Stomach (tissue), 9 donors: Measurements from ENCODE around the gene VAV3. TPM values are rescaled to one million over a fixed set of nuclear protein-coding genes. Genes with fewer than 3 reads are reported as not detected.

Experiments used
- DNase-seq, 2 donors: peaks; one replicate each; pipeline versions ENCODE4 v3.0.0 to v3.0.0-alpha.2; 2013 to 2019
- H3K27ac ChIP-seq, 5 donors: fragments of 200-600 bp in 4 of 5; sonication (generic) in 4 of 5; one replicate each; pipeline ENCODE4 v1.5.1; 2013 to 2019; ENCODE audit warnings: mild to moderate bottlenecking in 1 of 5, moderate library complexity in 1 of 5
- H3K27me3 ChIP-seq, 3 donors: fragments of 200-600 bp; sonication (generic); one replicate each; pipeline ENCODE4 v1.5.1; 2017 to 2019; ENCODE audit warnings: mixed run types in 1 of 3
- H3K36me3 ChIP-seq, 4 donors: fragments of 200-600 bp; sonication (generic); 1 replicate in 3 of 4; 2 replicates in 1 of 4; pipeline ENCODE4 v1.5.1; 2016 to 2019
- H3K4me1 ChIP-seq, 4 donors: fragments of 200-600 bp; sonication (generic); one replicate each; pipeline ENCODE4 v1.5.1; 2016 to 2019
- H3K4me3 ChIP-seq, 4 donors: fragments of 200-600 bp; sonication (generic) in 3 of 4; one replicate each; pipeline ENCODE4 v1.5.1; 2016 to 2019; ENCODE audit warnings: mild to moderate bottlenecking in 1 of 4
- H3K9me3 ChIP-seq, 4 donors: fragments of 200-600 bp; sonication (generic); one replicate each; pipeline ENCODE4 v1.5.1; 2016 to 2019
- CTCF ChIP-seq, 7 experiments: fragments of 450-650 bp in 4 of 7; fragments of 200-600 bp in 3 of 7; sonication (generic) in 3 of 7; IDR thresholded peaks; one replicate each; pipeline ENCODE4 v1.5.1; 2016 to 2019; ENCODE audit warnings: antibody characterized with exemption in 7 of 7, control low read depth in 2 of 7, mild to moderate bottlenecking in 1 of 7
- EP300 ChIP-seq: sonication (generic); formaldehyde crosslinking; IDR thresholded peaks from one replicate; pipeline ENCODE4 v1.6.1; 2017; ENCODE audit warnings: antibody characterized with exemption
- POLR2A ChIP-seq, 4 donors: fragments of 450-650 bp; IDR thresholded peaks; one replicate each; pipeline ENCODE4 v1.6.1; 2016; ENCODE audit warnings: antibody characterized with exemption in 4 of 4, control low read depth in 2 of 4, mild to moderate bottlenecking in 1 of 4, moderate library complexity in 1 of 4
- POLR2AphosphoS5 ChIP-seq, 3 donors: sonication (generic); formaldehyde crosslinking; IDR thresholded peaks; one replicate each; pipeline ENCODE4 v1.6.1; 2016; ENCODE audit warnings: antibody characterized with exemption in 3 of 3
- WGBS, 5 donors: extraction: QIAGEN DNeasy Blood & Tissue Kit in 3 of 5; methylation state at CpG; one replicate each; pipeline versions ENCODE4 v1.1.5 to v1.1.7; 2013 to 2018; 5-methylcytosine and 5-hydroxymethylcytosine counted together
- intact Hi-C: fragments of 100-400 bp; cut with DNase I; formaldehyde crosslinking; loops from one replicate; pipeline ENCODE4 v1.15.1; 2023; ENCODE audit warnings: low total_unique reads
- polyA plus RNA-seq, 3 donors: library from polyadenylated mRNA; stranded (reverse); fragments of 200-250 nt; gene quantifications; one replicate each; pipeline ENCODE4 v1.2.3, GENCODE V29; 2013
- total RNA-seq, 5 donors: library from RNA; depleted of rRNA; stranded (reverse); fragments of >200 nt; gene quantifications; one replicate each; pipeline versions ENCODE4 v1.1.0 to v1.2.3, GENCODE V29; 2014 to 2016
- donor health status: healthy with polysubstance abuse.
- donor health status: Bipolar disorder and iron deficiency.
- donor health status: healthy.

Gene VAV3
- total and polyA plus RNA-seq, 8 donors, result 5.7 to 29.3 (median 6.9) TPM

GRCh38 chr1:107899655-107900054 lies 65.3 kb downstream of the VAV3 start:
- 24 to 55% (median 46%) methylated on average over 2 of the region's 2 CpGs for WGBS, 5 donors
- peaks cover 0 to 5% (median 0%) of the 10 kb centered on the region in 4 donors for H3K4me1 ChIP-seq
- intact Hi-C loops, result no loop called here

GRCh38 chr1:107897438-107898345 lies 67.3 kb downstream of the VAV3 start:
- intact Hi-C loops, result no loop called here
- WGBS, 5 donors, result 60 to 65% (median 61%) methylated on average over 8 of the region's 8 CpGs
- peak in 1 of 2 donors; percentile 20 for DNase-seq
- Histone ChIP-seq H3K4me3 (no peak overlapping the region), H3K27me3 (no peaks in the 10 kb centered on the region), H3K4me1 (peaks cover 0 to 8% (median 0%) of the 10 kb centered on the region in 4 donors), H3K9me3 (no peaks in the 10 kb centered on the region), H3K36me3 (no peaks in the 10 kb centered on the region), H3K27ac (peak overlapping the region in 1 of 5 donors; percentile 61)
- no peak for TF ChIP-seq CTCF (IDR thresholded peaks at IDR 0.05)
- no peak for TF ChIP-seq POLR2A (IDR thresholded peaks at IDR 0.05)
- no peak for TF ChIP-seq POLR2AphosphoS5 (IDR thresholded peaks at IDR 0.05)
- TF ChIP-seq EP300, result no peak

More at GRCh38 chr1:107899655-107900054, 65.3 kb downstream of the VAV3 start:
- H3K27ac ChIP-seq, result peak overlapping the region in 2 of 5 donors; percentile 14 to 21
- no peaks in the 10 kb centered on the region for H3K27me3 ChIP-seq
- H3K36me3 ChIP-seq, result no peaks in the 10 kb centered on the region
- no peaks in the 10 kb centered on the region for H3K9me3 ChIP-seq
- no peak for DNase-seq
- TF ChIP-seq POLR2A (IDR thresholded peaks at IDR 0.05) (no peak), POLR2AphosphoS5 (IDR thresholded peaks at IDR 0.05) (no peak), CTCF (IDR thresholded peaks at IDR 0.05) (no peak), EP300 (no peak)
- H3K4me3 ChIP-seq, result no peak overlapping the region

- no peak for TF ChIP-seq POLR2A (IDR thresholded peaks at IDR 0.05)
- no peak for TF ChIP-seq EP300
- no peak for TF ChIP-seq CTCF (IDR thresholded peaks at IDR 0.05)
- no peak for TF ChIP-seq POLR2AphosphoS5 (IDR thresholded peaks at IDR 0.05)
- no peaks in the 10 kb centered on the region for H3K27me3 ChIP-seq
- no peak overlapping the region for H3K4me3 ChIP-seq
- WGBS, 5 donors, result 88 to 100% (median 90%) methylated on average over 1 of the region's 1 CpG
- no peaks in the 10 kb centered on the region for H3K9me3 ChIP-seq
- DNase-seq, result no peak
- intact Hi-C loops, result no loop called here
- peaks cover 0 to 8% (median 0%) of the 10 kb centered on the region in 4 donors for H3K4me1 ChIP-seq
- no peaks in the 10 kb centered on the region for H3K36me3 ChIP-seq
- peak overlapping the region in 1 of 5 donors; percentile 61 for H3K27ac ChIP-seq
Measured at GRCh38 chr1:107896936-107897335, 68.0 kb downstream of the VAV3 start.

- Histone ChIP-seq H3K9me3 (no peaks in the 10 kb centered on the region), H3K4me1 (peaks cover 0 to 8% (median 0%) of the 10 kb centered on the region in 4 donors), H3K27me3 (no peaks in the 10 kb centered on the region), H3K36me3 (no peaks in the 10 kb centered on the region), H3K27ac (no peak overlapping the region), H3K4me3 (no peak overlapping the region)
- intact Hi-C loops, result no loop called here
- DNase-seq, result no peak
- WGBS, 5 donors, result 83 to 90% (median 85%) methylated on average over 3 of the region's 3 CpGs
- TF ChIP-seq CTCF (IDR thresholded peaks at IDR 0.05) (no peak), POLR2A (IDR thresholded peaks at IDR 0.05) (no peak), EP300 (no peak), POLR2AphosphoS5 (IDR thresholded peaks at IDR 0.05) (no peak)
Measured at GRCh38 chr1:107896401-107896800, 68.6 kb downstream of the VAV3 start.
